CD4-positive, alpha-beta memory T cell (primary cell): ENCODE results near the gene ITPR3. TPM values are rescaled to one million over a fixed set of nuclear protein-coding genes. Genes with fewer than 3 reads are reported as not detected.

Source experiments
- CTCF ChIA-PET: fragments of 350-600 bp; sonication (Branson Sonifier 250); formaldehyde crosslinking; loops from one replicate; lab custom pipeline; 2021; ENCODE audit warnings: inconsistent platforms; ENCODE audit not compliant: partially characterized antibody; lab: Charles Lee
- POLR2A ChIA-PET: fragments of 350-600 bp; sonication (Branson Sonifier 250); formaldehyde crosslinking; loops from one replicate; lab custom pipeline; 2021; ENCODE audit not compliant: partially characterized antibody; lab: Charles Lee
- DNase-seq, 5 donors: peaks; one replicate each; pipeline versions ENCODE4 v3.0.0 to v3.0.0-alpha.2; 2020 to 2022; ENCODE audit warnings: mixed read lengths in 1 of 5
- H3K27ac ChIP-seq: one replicate; pipeline ENCODE4 v1.7.0; 2013; ENCODE audit warnings: low read depth, low read length
- H3K27me3 ChIP-seq: 2 replicates; pipeline ENCODE4 v1.7.0; 2013; ENCODE audit warnings: mild to moderate bottlenecking, low read length, moderate library complexity; ENCODE audit not compliant: insufficient read depth
- H3K36me3 ChIP-seq: 2 replicates; pipeline ENCODE4 v1.7.0; 2013; ENCODE audit warnings: mild to moderate bottlenecking, low read length, moderate library complexity; ENCODE audit not compliant: insufficient read depth
- H3K4me1 ChIP-seq: 2 replicates; pipeline ENCODE4 v1.7.0; 2013; ENCODE audit warnings: mild to moderate bottlenecking, low read length, moderate library complexity; ENCODE audit not compliant: insufficient read depth
- H3K4me3 ChIP-seq, 2 donors: one replicate each; pipeline ENCODE4 v1.7.0; 2013; ENCODE audit warnings: low read length in 2 of 2, mild to moderate bottlenecking in 1 of 2
- H3K9me3 ChIP-seq, 2 donors: one replicate each; pipeline ENCODE4 v1.7.0; 2013; ENCODE audit warnings: low read length in 2 of 2, control low read depth in 1 of 2; ENCODE audit not compliant: control insufficient read depth in 1 of 2
- H3K27ac Mint-ChIP-seq, 7 donors: one replicate each; pipeline ENCODE4 v1.8.0; 2020 to 2021; ENCODE audit warnings: mixed read lengths in 7 of 7, mild to moderate bottlenecking in 6 of 7, inconsistent platforms in 3 of 7, moderate library complexity in 3 of 7
- H3K27me3 Mint-ChIP-seq, 2 donors: one replicate each; pipeline ENCODE4 v1.8.0; 2020 to 2021; ENCODE audit warnings: mixed read lengths in 2 of 2
- H3K36me3 Mint-ChIP-seq, 2 donors: one replicate each; pipeline ENCODE4 v1.8.0; 2020 to 2021; ENCODE audit warnings: mixed read lengths in 2 of 2, inconsistent platforms in 1 of 2, mild to moderate bottlenecking in 1 of 2
- H3K4me1 Mint-ChIP-seq, 4 donors: one replicate each; pipeline ENCODE4 v1.8.0; 2020 to 2021; ENCODE audit warnings: mixed read lengths in 4 of 4, mild to moderate bottlenecking in 1 of 4
- H3K4me3 Mint-ChIP-seq, 8 donors: one replicate each; pipeline ENCODE4 v1.8.0; 2020 to 2021; ENCODE audit warnings: mixed read lengths in 8 of 8, mild to moderate bottlenecking in 7 of 8, moderate library complexity in 6 of 8, inconsistent platforms in 3 of 8
- H3K9me3 Mint-ChIP-seq, 8 donors: one replicate each; pipeline ENCODE4 v1.8.0; 2020 to 2021; ENCODE audit warnings: mixed read lengths in 8 of 8, mild to moderate bottlenecking in 5 of 8, inconsistent platforms in 3 of 8, moderate library complexity in 1 of 8
- intact Hi-C: fragments of 100-400 bp; cut with micrococcal nuclease; formaldehyde crosslinking; loops from one replicate; pipeline ENCODE4 v1.15.1; 2023
- polyA plus RNA-seq, 2 donors: library from polyadenylated mRNA; unstranded; fragments of 300-500 nt; fragmentation: Illumina TruSeq; gene quantifications; one replicate each; pipeline ENCODE4 v1.2.3, GENCODE V29; 2021
- total RNA-seq, 2 experiments: library from RNA; stranded (reverse); gene quantifications; one replicate each; pipeline ENCODE4 v1.2.3, GENCODE V29; 2021

Gene ITPR3
- total and polyA plus RNA-seq, 4 experiments from 2014 or later = 0.55 to 72.4 (median 39.7) TPM

GRCh38 chr6:33609528-33609927, 11.6 kb upstream of the ITPR3 start:
- H3K36me3 ChIP-seq = no peaks in the 10 kb centered on the region
- intact Hi-C loops = no loop called here
- no peak overlapping the region for H3K27ac ChIP-seq
- H3K9me3 ChIP-seq = no peaks in the 10 kb centered on the region
- DNase-seq = no peak
- no peak overlapping the region for H3K4me3 ChIP-seq
- CTCF ChIA-PET = interaction anchor here (4.5 kb wide), 1 partner anchor 23 kb away, joined by 46 read pairs; no protein-coding TSS in a partner anchor
- H3K27ac Mint-ChIP-seq = no peak overlapping the region
- H3K4me1 Mint-ChIP-seq = no peaks in the 10 kb centered on the region
- H3K27me3 Mint-ChIP-seq = no peaks in the 10 kb centered on the region
- no peak overlapping the region for H3K4me3 Mint-ChIP-seq
- peaks cover 0 to 5% of the 10 kb centered on the region in 2 donors for H3K36me3 Mint-ChIP-seq
- peaks cover 0 to 8% (median 6%) of the 10 kb centered on the region in 8 donors for H3K9me3 Mint-ChIP-seq
- no peaks in the 10 kb centered on the region for H3K27me3 ChIP-seq
- H3K4me1 ChIP-seq = no peaks in the 10 kb centered on the region
- POLR2A ChIA-PET = no interaction called here

GRCh38 chr6:33610067-33610466, 11.1 kb upstream of the ITPR3 start:
- intact Hi-C loops = no loop called here
- Mint-ChIP-seq H3K9me3 (peaks cover 0 to 3% (median 2%) of the 10 kb centered on the region in 8 donors), H3K4me1 (no peaks in the 10 kb centered on the region), H3K27me3 (no peaks in the 10 kb centered on the region), H3K27ac (no peak overlapping the region), H3K36me3 (peaks cover 0 to 3% of the 10 kb centered on the region in 2 donors), H3K4me3 (no peak overlapping the region)
- DNase-seq = no peak
- H3K27ac ChIP-seq = no peak overlapping the region
- H3K9me3 ChIP-seq = no peaks in the 10 kb centered on the region
- POLR2A ChIA-PET = no interaction called here
- H3K36me3 ChIP-seq = no peaks in the 10 kb centered on the region
- H3K4me1 ChIP-seq = no peaks in the 10 kb centered on the region
- CTCF ChIA-PET = interaction anchor here (4.5 kb wide), 1 partner anchor 24 kb away, joined by 46 read pairs; no protein-coding TSS in a partner anchor
- H3K27me3 ChIP-seq = no peaks in the 10 kb centered on the region
- no peak overlapping the region for H3K4me3 ChIP-seq

GRCh38 chr6:33610779-33611732, 10.1 kb upstream of the ITPR3 start:
- Mint-ChIP-seq H3K4me3 (no peak overlapping the region), H3K27me3 (no peaks in the 10 kb centered on the region), H3K36me3 (no peaks in the 10 kb centered on the region), H3K9me3 (no peaks in the 10 kb centered on the region), H3K27ac (no peak overlapping the region), H3K4me1 (no peaks in the 10 kb centered on the region)
- Histone ChIP-seq H3K4me3 (no peak overlapping the region), H3K4me1 (no peaks in the 10 kb centered on the region), H3K36me3 (no peaks in the 10 kb centered on the region), H3K9me3 (no peaks in the 10 kb centered on the region), H3K27me3 (no peaks in the 10 kb centered on the region), H3K27ac (no peak overlapping the region)
- ChIA-PET POLR2A (interaction anchor here (1.9 kb wide), 1 partner anchor 10 kb away, joined by 14 read pairs; the partner anchor contains the start of gene ITPR3), CTCF (interaction anchor here (1.1 kb wide), 1 partner anchor 19 kb away, joined by 4 read pairs; no protein-coding TSS in a partner anchor)
- intact Hi-C loops = no loop called here
- DNase-seq = no peak

- Histone ChIP-seq H3K27me3 (no peaks in the 10 kb centered on the region), H3K4me1 (no peaks in the 10 kb centered on the region), H3K27ac (no peak overlapping the region), H3K4me3 (no peak overlapping the region), H3K9me3 (no peaks in the 10 kb centered on the region), H3K36me3 (no peaks in the 10 kb centered on the region)
- Mint-ChIP-seq H3K27ac (peak overlapping the region in 2 of 7 donors; percentile 54 to 81), H3K36me3 (no peaks in the 10 kb centered on the region), H3K4me1 (peaks cover 2 to 5% (median 3%) of the 10 kb centered on the region in 4 donors), H3K27me3 (no peaks in the 10 kb centered on the region), H3K9me3 (no peaks in the 10 kb centered on the region), H3K4me3 (no peak overlapping the region)
- DNase-seq = no peak
- intact Hi-C loops = no loop called here
- ChIA-PET POLR2A (no interaction called here), CTCF (interaction anchor here (1.3 kb wide), 1 partner anchor 24 kb away, joined by 4 read pairs; no protein-coding TSS in a partner anchor)
Measured at GRCh38 chr6:33613146-33613794, 7.9 kb upstream of the ITPR3 start.

GRCh38 chr6:33613795-33614168, 7.3 kb upstream of the ITPR3 start:
- Histone ChIP-seq H3K4me3 (no peak overlapping the region), H3K36me3 (no peaks in the 10 kb centered on the region), H3K27me3 (no peaks in the 10 kb centered on the region), H3K9me3 (no peaks in the 10 kb centered on the region), H3K27ac (no peak overlapping the region), H3K4me1 (peaks cover under 1% of the 10 kb centered on the region)
- ChIA-PET POLR2A (no interaction called here), CTCF (interaction anchor here (1.3 kb wide), 1 partner anchor 25 kb away, joined by 4 read pairs; no protein-coding TSS in a partner anchor)
- Mint-ChIP-seq H3K36me3 (no peaks in the 10 kb centered on the region), H3K9me3 (no peaks in the 10 kb centered on the region), H3K4me3 (no peak overlapping the region), H3K4me1 (peaks cover 2 to 11% (median 5%) of the 10 kb centered on the region in 4 donors), H3K27me3 (no peaks in the 10 kb centered on the region), H3K27ac (no peak overlapping the region)
- no peak for DNase-seq
- intact Hi-C loops = no loop called here

- H3K4me3 ChIP-seq = no peak overlapping the region
- no peak overlapping the region for H3K4me3 Mint-ChIP-seq
- H3K27ac Mint-ChIP-seq = no peak overlapping the region
- H3K4me1 Mint-ChIP-seq = peaks cover 10 to 28% (median 17%) of the 10 kb centered on the region in 4 donors
- intact Hi-C loops = no loop called here
- H3K36me3 ChIP-seq = no peaks in the 10 kb centered on the region
- DNase-seq = no peak
- no peaks in the 10 kb centered on the region for H3K27me3 Mint-ChIP-seq
- H3K27ac ChIP-seq = no peak overlapping the region
- H3K9me3 ChIP-seq = no peaks in the 10 kb centered on the region
- H3K4me1 ChIP-seq = peaks cover 14% of the 10 kb centered on the region
- H3K9me3 Mint-ChIP-seq = no peaks in the 10 kb centered on the region
- H3K36me3 Mint-ChIP-seq = peaks cover 0 to 6% of the 10 kb centered on the region in 2 donors
- ChIA-PET CTCF (no interaction called here), POLR2A (no interaction called here)
- no peaks in the 10 kb centered on the region for H3K27me3 ChIP-seq
Measured at GRCh38 chr6:33616113-33616512, 5.0 kb upstream of the ITPR3 start.

GRCh38 chr6:33616913-33617312, 4.2 kb upstream of the ITPR3 start:
- Mint-ChIP-seq H3K36me3 (peaks cover 0 to 7% of the 10 kb centered on the region in 2 donors), H3K4me1 (peaks cover 10 to 30% (median 17%) of the 10 kb centered on the region in 4 donors), H3K27me3 (no peaks in the 10 kb centered on the region), H3K27ac (peak overlapping the region in 1 of 7 donors; percentile 19), H3K9me3 (no peaks in the 10 kb centered on the region), H3K4me3 (no peak overlapping the region)
- no peaks in the 10 kb centered on the region for H3K27me3 ChIP-seq
- no peak overlapping the region for H3K4me3 ChIP-seq
- intact Hi-C loops = no loop called here
- DNase-seq = no peak
- H3K36me3 ChIP-seq = no peaks in the 10 kb centered on the region
- H3K9me3 ChIP-seq = no peaks in the 10 kb centered on the region
- peaks cover 16% of the 10 kb centered on the region for H3K4me1 ChIP-seq
- CTCF ChIA-PET = no interaction called here
- no peak overlapping the region for H3K27ac ChIP-seq
- POLR2A ChIA-PET = no interaction called here
